Gastrocnemius medialis (tissue), 4 donors: ENCODE data around the gene RNPEP.

ENCODE experiments used
- CTCF ChIP-seq, 5 experiments: fragments of 450-650 bp in 3 of 5; fragments of 200-600 bp in 2 of 5; sonication (generic) in 2 of 5; IDR thresholded peaks in 4 of 5; conservative IDR thresholded peaks in 1 of 5; 1 replicate in 4 of 5; 2 replicates in 1 of 5; pipeline ENCODE4 v1.5.1; 2016 to 2019; ENCODE audit warnings: antibody characterized with exemption in 5 of 5, mild to moderate bottlenecking in 3 of 5, moderate library complexity in 3 of 5
- POLR2A ChIP-seq, 2 donors: fragments of 450-650 bp; IDR thresholded peaks; one replicate each; pipeline ENCODE4 v1.6.1; 2017; ENCODE audit warnings: antibody characterized with exemption in 2 of 2, mild to moderate bottlenecking in 2 of 2, moderate library complexity in 2 of 2

GRCh38 chr1:201983380-201983805, 945 bp downstream of the RNPEP start:
- no peak for TF ChIP-seq CTCF (IDR thresholded peaks at IDR 0.05 in 4 of 5, conservative IDR thresholded peaks at IDR 0.05 in 1 of 5)
- no peak for TF ChIP-seq POLR2A (IDR thresholded peaks at IDR 0.05)
